Stimulated activated CD8-positive, alpha-beta memory T cell treated with anti-CD3 and anti-CD28 coated beads, Interleukin-4, amount 100 ng/mL, for 48 hours (primary cell): ENCODE measurements around the gene DNAJC6.
"Not testable (repeated sequence)": the region's sequence is repeated elsewhere in the genome, so short reads cannot be mapped to it uniquely, and the experiment has no call there.

Source experiments
- DNase-seq: peaks from one replicate; pipeline ENCODE4 v3.0.0-alpha.2; 2020

The DNAJC6 gene

GRCh38 chr1:65360648-65361047, 51.3 kb downstream of the DNAJC6 start:
- DNase-seq, result no peak

- no peak for DNase-seq
Observed at GRCh38 chr1:65362545-65362944, 53.2 kb downstream of the DNAJC6 start.

- DNase-seq, result no peak
Observed at GRCh38 chr1:65363484-65363883, 54.1 kb downstream of the DNAJC6 start.

- DNase-seq, result no peak
Observed at GRCh38 chr1:65368403-65368802, 59.1 kb downstream of the DNAJC6 start.

GRCh38 chr1:65371544-65371943, 62.2 kb downstream of the DNAJC6 start:
- DNase-seq, result no peak

- DNase-seq, result no peak
Observed at GRCh38 chr1:65372557-65372956, 63.2 kb downstream of the DNAJC6 start.

- no peak for DNase-seq
Observed at GRCh38 chr1:65377496-65378246, 68.3 kb downstream of the DNAJC6 start.

GRCh38 chr1:65378247-65378946, 69.1 kb downstream of the DNAJC6 start:
- DNase-seq, result no peak

GRCh38 chr1:65384426-65384825, 75.1 kb downstream of the DNAJC6 start:
- DNase-seq, result not testable (repeated sequence)

- no peak for DNase-seq
Observed at GRCh38 chr1:65386439-65386838, 77.1 kb downstream of the DNAJC6 start.

GRCh38 chr1:65387821-65388220, 78.5 kb downstream of the DNAJC6 start:
- no peak for DNase-seq

GRCh38 chr1:65388908-65389695, 79.8 kb downstream of the DNAJC6 start:
- DNase-seq, result no peak

- DNase-seq, result no peak
Observed at GRCh38 chr1:65392497-65392896, 83.2 kb downstream of the DNAJC6 start.

- DNase-seq, result no peak
Observed at GRCh38 chr1:65393347-65393746, 84.0 kb downstream of the DNAJC6 start.

GRCh38 chr1:65393928-65394327, 84.6 kb downstream of the DNAJC6 start:
- no peak for DNase-seq

GRCh38 chr1:65395887-65396612, 86.7 kb downstream of the DNAJC6 start:
- no peak for DNase-seq

- DNase-seq, result no peak
Observed at GRCh38 chr1:65398083-65398482, 88.7 kb downstream of the DNAJC6 start.

GRCh38 chr1:65399003-65399402, 89.7 kb downstream of the DNAJC6 start:
- no peak for DNase-seq

GRCh38 chr1:65401612-65402011, 92.3 kb downstream of the DNAJC6 start:
- DNase-seq, result no peak

GRCh38 chr1:65404941-65405340, 95.6 kb downstream of the DNAJC6 start:
- DNase-seq, result no peak

- no peak for DNase-seq
Observed at GRCh38 chr1:65407877-65408276, 98.5 kb downstream of the DNAJC6 start.

- DNase-seq, result no peak
Observed at GRCh38 chr1:65409314-65409713, 100.0 kb downstream of the DNAJC6 start.

- DNase-seq, result no peak
Observed at GRCh38 chr1:65409816-65410326, 100.5 kb downstream of the DNAJC6 start.
